Naive B cell (primary cell): ENCODE results near the gene ADIRF. TPM values are rescaled to one million over a fixed set of nuclear protein-coding genes. Genes with fewer than 3 reads are reported as not detected.

ENCODE experiments used
- ATAC-seq, 2 donors: fragments of 150-1000 bp; cut with Tn5 transposase; 2 replicates each; pipeline ENCODE4 v1.10.0; 2021; ENCODE audit warnings: low read depth in 2 of 2, mild to moderate bottlenecking in 2 of 2, moderate library complexity in 2 of 2
- DNase-seq: peaks from one replicate; pipeline ENCODE4 v3.0.0; 2022
- H3K27ac Mint-ChIP-seq, 6 donors: one replicate each; pipeline ENCODE4 v1.8.0; 2020 to 2022; ENCODE audit warnings: mild to moderate bottlenecking in 6 of 6, mixed read lengths in 6 of 6, moderate library complexity in 5 of 6, inconsistent platforms in 2 of 6
- H3K27me3 Mint-ChIP-seq, 3 donors: one replicate each; pipeline ENCODE4 v1.8.0; 2021 to 2022; ENCODE audit warnings: mixed read lengths in 3 of 3, mild to moderate bottlenecking in 1 of 3
- H3K36me3 Mint-ChIP-seq, 2 donors: one replicate each; pipeline ENCODE4 v1.8.0; 2020 to 2022; ENCODE audit warnings: mixed read lengths in 2 of 2, inconsistent platforms in 1 of 2, mild to moderate bottlenecking in 1 of 2
- H3K4me1 Mint-ChIP-seq, 3 donors: one replicate each; pipeline ENCODE4 v1.8.0; 2020 to 2022; ENCODE audit warnings: mixed read lengths in 3 of 3, inconsistent platforms in 1 of 3, mild to moderate bottlenecking in 1 of 3, moderate library complexity in 1 of 3
- H3K4me3 Mint-ChIP-seq, 8 donors: one replicate each; pipeline ENCODE4 v1.8.0; 2020 to 2022; ENCODE audit warnings: mild to moderate bottlenecking in 8 of 8, mixed read lengths in 8 of 8, moderate library complexity in 8 of 8, inconsistent platforms in 2 of 8
- H3K9me3 Mint-ChIP-seq, 7 donors: one replicate each; pipeline ENCODE4 v1.8.0; 2020 to 2022; ENCODE audit warnings: mixed read lengths in 7 of 7, mild to moderate bottlenecking in 5 of 7, inconsistent platforms in 2 of 7, moderate library complexity in 1 of 7
- polyA plus RNA-seq, 6 donors: library from polyadenylated mRNA; unstranded; fragments of 300-500 nt; fragmentation: Illumina TruSeq; gene quantifications; one replicate each; pipeline ENCODE4 v1.2.3, GENCODE V29; 2021; ENCODE audit warnings: low read depth in 6 of 6

ADIRF gene
- polyA plus RNA-seq, 6 donors from 2014 or later: not detected

DNA sequence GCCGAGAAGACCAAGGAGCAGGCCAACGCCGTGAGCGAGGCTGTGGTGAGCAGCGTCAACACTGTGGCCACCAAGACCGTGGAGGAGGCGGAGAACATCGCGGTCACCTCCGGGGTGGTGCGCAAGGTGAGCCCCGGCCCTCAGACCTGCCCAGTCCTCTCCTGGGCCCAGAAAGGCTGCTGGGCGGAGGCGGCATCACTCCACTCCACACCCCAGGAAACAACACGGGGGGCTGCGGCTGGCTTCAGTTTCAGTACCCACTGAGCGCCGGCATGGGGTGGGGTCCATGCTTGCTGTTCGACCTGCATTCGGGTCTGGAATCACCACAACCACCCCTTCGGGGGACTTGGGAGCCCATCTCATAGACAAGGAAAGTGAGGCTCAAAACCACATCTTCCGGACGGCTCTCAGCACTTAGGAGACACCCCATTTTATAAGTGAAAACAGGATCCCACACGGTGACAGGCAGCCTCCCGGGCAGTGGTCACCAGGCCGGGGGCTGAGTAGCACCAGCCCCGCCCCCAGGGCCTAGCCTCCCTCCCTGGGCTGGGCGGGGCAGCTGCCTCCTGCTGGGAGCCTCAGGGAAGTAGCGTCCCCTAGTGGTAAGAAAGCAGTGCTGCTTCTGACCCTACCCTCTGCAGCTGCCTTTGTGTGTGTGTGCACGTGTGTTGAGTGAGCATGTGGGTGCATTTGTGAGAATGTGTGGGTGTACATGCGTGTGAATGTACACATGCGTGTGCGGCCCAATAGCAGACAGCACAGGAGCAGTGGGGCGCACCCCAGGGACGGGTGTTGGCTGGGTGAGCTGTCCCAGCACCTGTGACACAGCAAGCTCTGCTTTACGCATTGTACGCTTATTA lies 8.0 kb upstream of the ADIRF start:
- H3K9me3 Mint-ChIP-seq: no peaks in the 10 kb centered on the region
- H3K4me3 Mint-ChIP-seq: no peak overlapping the region
- H3K36me3 Mint-ChIP-seq: no peaks in the 10 kb centered on the region
- DNase-seq: no peak
- peaks cover under 1 to 8% (median 6%) of the 10 kb centered on the region in 3 donors for H3K27me3 Mint-ChIP-seq
- H3K27ac Mint-ChIP-seq: no peak overlapping the region
- peak in 1 of 2 donors; percentile 48 for ATAC-seq
- H3K4me1 Mint-ChIP-seq: no peaks in the 10 kb centered on the region

DNA sequence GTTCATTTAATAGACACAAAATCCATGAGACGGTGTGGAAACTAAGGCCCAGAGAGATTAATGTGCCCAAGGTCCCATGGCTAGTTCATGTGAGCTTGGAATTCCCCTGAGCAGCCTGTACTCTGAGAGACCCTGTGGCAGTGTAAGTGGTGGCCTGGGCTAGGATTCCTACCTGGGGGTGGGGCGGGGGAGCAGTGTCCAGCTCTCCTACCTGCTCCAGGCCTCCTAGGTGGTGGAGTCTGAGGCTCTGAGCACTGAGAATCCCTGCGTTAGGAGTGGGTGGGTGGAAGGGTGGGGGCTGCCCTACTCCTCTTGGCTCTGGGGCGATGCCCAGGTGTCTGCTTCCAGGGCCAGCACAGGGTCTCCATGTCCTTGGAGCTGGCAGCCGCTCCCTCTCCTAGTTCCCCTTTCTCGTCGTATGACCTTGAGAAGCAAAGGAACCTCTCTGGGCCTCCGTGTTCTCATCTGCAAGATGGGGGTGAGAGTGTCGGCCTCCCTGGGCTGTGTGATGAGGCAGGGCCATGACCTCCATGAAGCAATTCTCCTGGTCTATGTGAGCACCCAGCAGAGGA lies 7.3 kb upstream of the ADIRF start:
- Mint-ChIP-seq H3K4me1 (peaks cover 0 to 6% (median 6%) of the 10 kb centered on the region in 3 donors), H3K36me3 (no peaks in the 10 kb centered on the region), H3K4me3 (no peak overlapping the region), H3K27ac (no peak overlapping the region), H3K27me3 (peaks cover 5 to 8% (median 6%) of the 10 kb centered on the region in 3 donors), H3K9me3 (no peaks in the 10 kb centered on the region)
- ATAC-seq (no peak), DNase-seq (no peak)

DNA sequence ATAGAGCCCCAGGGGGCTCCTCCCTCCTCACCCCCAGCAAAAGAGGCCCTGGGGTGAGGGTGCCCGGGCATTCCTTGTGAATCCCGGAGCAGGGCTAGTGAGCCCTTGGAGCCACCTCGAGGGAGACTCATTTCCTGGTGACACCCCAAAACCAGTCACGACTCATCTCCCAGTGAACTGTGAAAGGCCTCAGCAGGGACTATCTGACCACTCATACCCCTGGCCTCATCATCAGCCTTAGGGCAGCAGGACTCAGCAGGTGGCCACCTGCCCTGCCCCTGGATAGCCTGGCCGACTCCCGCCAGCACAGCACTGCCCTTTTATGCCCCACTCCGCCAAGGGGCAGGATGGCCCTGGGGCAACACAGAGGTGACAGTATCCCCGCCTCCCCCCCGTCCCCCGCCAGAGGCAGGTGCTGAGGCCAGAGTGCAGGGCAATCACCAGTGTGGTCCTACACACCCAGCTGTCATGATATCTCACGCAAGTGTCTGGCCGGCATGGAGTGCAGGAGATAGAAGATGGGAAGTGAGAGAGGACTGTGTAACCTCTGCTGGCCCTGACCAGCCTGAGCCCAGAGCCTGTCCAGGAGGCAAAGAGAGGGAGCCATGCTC lies 6.7 kb upstream of the ADIRF start:
- no peak for DNase-seq
- Mint-ChIP-seq H3K4me1 (peaks cover 5 to 13% (median 12%) of the 10 kb centered on the region in 3 donors), H3K4me3 (no peak overlapping the region), H3K27me3 (peaks cover 5 to 10% (median 10%) of the 10 kb centered on the region in 3 donors), H3K36me3 (no peaks in the 10 kb centered on the region), H3K9me3 (no peaks in the 10 kb centered on the region), H3K27ac (no peak overlapping the region)
- no peak for ATAC-seq

DNA sequence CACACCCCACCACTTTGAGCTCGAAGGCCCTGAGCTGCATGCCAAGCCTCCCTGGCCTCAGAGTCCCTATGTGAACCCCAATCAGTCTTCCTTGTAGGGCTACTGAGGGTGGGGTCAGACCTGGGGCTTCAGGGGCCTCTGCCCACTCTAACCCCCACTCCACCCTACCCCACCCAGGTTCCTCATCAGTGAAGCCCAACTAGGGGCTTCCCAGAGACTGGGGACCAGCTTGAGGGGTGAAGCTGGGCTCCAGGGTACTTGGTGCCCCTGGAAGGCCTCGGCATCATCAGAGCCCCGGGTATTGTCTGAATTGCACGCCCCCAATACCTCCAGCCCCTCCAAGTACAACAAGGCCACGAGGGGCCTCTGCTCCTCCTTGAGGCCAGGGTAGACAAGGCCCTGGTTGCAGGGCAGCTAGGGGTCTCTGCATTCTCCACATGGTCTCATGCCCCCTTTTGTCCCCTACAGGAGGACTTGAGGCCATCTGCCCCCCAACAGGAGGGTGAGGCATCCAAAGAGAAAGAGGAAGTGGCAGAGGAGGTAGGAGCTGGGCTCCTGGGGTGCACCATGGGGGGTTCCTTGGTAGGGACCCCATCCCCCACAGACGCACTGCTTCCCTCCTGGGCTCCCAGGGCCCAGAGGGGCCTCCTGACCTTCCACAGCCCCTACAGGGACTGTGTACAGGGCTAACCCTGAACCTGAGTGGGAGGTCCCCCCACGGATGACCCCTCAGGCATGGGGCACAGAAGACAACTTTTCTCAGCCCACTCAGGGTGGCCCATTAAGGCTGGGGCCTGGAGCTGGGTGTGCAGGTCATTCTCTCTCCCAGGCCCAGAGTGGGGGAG lies 5.9 kb upstream of the ADIRF start:
- Mint-ChIP-seq H3K9me3 (no peaks in the 10 kb centered on the region), H3K4me3 (no peak overlapping the region), H3K4me1 (peaks cover 6 to 17% (median 14%) of the 10 kb centered on the region in 3 donors), H3K27ac (no peak overlapping the region), H3K27me3 (peaks cover 5 to 11% (median 8%) of the 10 kb centered on the region in 3 donors), H3K36me3 (no peaks in the 10 kb centered on the region)
- ATAC-seq (no peak), DNase-seq (no peak)

DNA sequence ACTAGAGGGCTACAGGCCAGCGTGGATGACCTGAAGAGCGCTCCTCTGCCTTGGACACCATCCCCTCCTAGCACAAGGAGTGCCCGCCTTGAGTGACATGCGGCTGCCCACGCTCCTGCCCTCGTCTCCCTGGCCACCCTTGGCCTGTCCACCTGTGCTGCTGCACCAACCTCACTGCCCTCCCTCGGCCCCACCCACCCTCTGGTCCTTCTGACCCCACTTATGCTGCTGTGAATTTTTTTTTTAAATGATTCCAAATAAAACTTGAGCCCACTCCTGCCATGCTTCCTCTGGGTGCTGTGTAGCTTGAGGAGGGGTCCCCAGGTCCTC lies 5.3 kb upstream of the ADIRF start:
- Mint-ChIP-seq H3K27ac (no peak overlapping the region), H3K4me3 (no peak overlapping the region), H3K4me1 (peaks cover 6 to 17% (median 14%) of the 10 kb centered on the region in 3 donors), H3K9me3 (no peaks in the 10 kb centered on the region), H3K27me3 (peaks cover 5 to 17% (median 10%) of the 10 kb centered on the region in 3 donors), H3K36me3 (no peaks in the 10 kb centered on the region)
- DNase-seq (no peak), ATAC-seq (no peak)

DNA sequence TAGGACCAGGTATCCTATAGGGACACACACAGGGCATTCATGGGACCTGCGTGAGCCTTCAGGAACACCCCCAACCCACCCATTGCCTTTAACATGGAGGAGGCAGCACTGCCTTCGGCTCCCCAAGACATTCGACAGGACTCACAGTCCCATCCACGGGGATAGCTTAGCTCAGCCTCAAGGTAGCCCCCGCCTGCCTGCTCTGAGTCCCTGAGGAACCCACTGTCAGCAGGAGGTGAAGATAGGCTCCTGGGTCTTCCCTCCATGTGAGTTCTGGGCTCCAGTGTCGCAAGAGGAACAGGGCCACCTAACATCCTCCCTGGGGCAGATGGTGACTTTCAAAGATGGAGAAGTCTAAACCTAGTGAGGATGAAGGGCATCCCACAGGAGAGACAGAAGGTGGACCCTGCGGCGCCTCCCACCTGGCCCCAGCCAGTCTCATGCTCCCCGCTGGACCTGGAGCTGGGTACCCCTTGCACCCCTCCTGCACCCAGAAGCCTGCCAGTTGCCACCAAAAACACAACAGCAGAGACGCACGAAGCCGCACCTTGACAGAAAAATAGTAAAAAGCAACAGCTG lies 4.9 kb upstream of the ADIRF start:
- DNase-seq (no peak), ATAC-seq (no peak)
- Mint-ChIP-seq H3K27me3 (peaks cover 5 to 18% (median 10%) of the 10 kb centered on the region in 3 donors), H3K36me3 (no peaks in the 10 kb centered on the region), H3K27ac (no peak overlapping the region), H3K4me1 (peaks cover 6 to 17% (median 14%) of the 10 kb centered on the region in 3 donors), H3K4me3 (no peak overlapping the region), H3K9me3 (no peaks in the 10 kb centered on the region)

DNA sequence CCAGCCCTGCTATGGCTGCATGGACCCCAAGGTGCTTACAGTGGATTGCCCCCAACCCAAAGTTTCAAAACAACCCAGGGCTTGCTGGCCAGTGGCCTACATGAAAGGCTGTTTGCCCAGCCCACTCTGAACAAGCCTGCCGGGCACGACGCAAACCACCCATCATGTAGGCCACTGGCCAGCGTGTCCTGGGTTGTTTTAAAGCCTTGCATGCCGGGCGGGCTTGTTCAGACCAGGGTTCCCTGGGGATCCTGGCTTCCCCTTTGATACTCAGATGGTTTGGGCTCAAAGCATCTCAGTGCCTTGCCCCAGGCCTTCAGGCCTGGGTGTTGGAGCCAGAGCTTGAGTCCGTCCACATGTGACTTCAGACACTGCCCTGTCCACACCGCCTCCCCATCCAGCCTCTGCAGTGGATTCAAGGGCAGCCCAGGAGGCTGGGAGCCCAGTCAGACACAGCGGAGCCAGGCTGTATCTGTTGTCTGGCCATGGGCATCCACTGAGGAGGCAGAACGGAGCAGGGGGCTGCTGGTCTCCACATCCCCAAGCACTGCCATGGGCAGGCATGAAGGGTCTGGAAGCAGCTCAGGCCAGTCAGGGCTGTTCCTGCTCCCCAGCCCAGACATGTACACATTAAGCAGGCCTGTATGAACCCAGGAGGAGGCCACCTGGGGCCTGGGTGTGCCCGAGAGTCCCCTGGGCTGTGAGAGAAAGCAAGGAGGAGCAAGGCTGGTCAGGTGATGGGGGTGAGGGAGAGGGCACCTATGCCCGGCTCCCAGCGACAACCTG lies 4.0 kb upstream of the ADIRF start:
- DNase-seq (no peak), ATAC-seq (no peak)
- no peaks in the 10 kb centered on the region for H3K9me3 Mint-ChIP-seq
- H3K27ac Mint-ChIP-seq: no peak overlapping the region
- H3K27me3 Mint-ChIP-seq: peaks cover 5 to 18% (median 14%) of the 10 kb centered on the region in 3 donors
- H3K36me3 Mint-ChIP-seq: no peaks in the 10 kb centered on the region
- no peak overlapping the region for H3K4me3 Mint-ChIP-seq
- peaks cover 6 to 22% (median 14%) of the 10 kb centered on the region in 3 donors for H3K4me1 Mint-ChIP-seq

DNA sequence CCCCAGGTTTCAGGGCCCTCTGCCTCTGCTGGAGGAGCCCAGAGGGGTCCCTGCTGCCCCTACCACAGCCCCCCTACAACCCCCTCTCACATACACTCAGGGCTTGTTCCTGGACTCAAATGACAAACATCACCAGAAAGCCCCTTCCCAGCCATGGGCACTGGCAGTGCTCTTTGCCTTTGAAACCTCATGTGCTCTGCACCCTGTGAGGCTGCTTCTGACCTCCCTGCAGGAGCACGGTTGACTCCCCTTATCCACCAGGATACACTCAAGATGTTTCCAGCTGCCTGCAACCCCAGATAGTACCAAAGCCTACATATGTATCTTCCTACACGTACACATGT lies 3.5 kb upstream of the ADIRF start:
- H3K4me1 Mint-ChIP-seq: peaks cover 6 to 23% (median 14%) of the 10 kb centered on the region in 3 donors
- H3K27ac Mint-ChIP-seq: no peak overlapping the region
- no peaks in the 10 kb centered on the region for H3K36me3 Mint-ChIP-seq
- DNase-seq (no peak), ATAC-seq (no peak)
- peaks cover 5 to 19% (median 18%) of the 10 kb centered on the region in 3 donors for H3K27me3 Mint-ChIP-seq
- H3K4me3 Mint-ChIP-seq: no peak overlapping the region
- H3K9me3 Mint-ChIP-seq: no peaks in the 10 kb centered on the region

DNA sequence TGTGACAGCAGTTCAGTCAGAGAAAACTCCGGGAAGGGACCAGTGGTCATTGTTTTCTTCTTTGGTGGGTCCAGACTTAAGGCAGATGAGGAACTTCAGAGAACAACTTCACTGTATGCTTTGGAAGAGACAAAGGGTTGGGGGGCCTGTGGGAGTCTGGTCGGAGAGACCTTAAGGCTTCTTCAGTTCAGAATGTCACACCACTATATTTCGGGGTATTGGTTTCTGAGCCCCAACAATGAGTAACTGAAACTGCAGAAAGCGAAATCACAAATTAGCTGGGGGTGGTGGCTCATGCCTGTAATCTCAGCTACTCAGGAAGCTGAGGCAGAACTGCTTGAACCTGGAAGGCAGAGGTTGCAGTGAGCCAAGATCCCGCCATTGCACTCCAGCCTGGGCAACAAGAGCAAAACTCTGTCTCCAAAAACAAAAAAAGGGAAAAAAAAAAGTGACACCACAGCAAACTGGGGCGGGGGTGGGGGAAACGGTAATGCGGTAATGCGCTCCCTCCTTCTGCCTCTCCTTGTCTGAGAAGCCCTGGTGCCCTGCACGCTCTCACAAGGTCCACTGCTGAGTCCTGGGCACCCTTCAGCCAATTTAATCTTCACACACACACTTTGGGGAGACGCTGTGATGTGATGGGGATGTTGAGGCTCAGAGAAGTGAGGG lies 2.2 kb upstream of the ADIRF start:
- ATAC-seq: no peak
- DNase-seq: no peak

DNA sequence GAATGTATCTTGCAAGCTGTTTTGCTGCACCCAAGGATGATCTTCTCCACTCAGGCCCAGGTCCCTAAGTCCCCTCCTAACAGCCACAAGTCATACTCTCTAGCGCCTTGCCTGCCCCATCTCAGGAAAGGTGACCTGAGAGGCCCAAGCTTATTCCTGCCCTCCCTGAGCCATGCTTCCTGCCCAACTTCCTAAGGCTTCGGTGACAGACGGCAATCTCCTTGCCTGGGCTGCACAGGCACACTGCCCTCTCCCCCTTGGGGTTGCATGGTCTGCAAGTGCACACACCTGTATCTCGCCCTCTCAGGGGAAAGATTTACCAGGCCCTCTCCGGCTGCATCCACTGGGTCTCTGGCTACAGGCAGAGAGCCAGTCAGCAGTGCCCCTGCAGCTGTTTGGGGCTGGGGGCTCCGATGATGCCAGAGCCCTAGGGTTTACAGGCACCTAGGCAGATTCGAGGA lies 771 bp upstream of the ADIRF start:
- peaks cover 0 to under 1% (median 0%) of the 10 kb centered on the region in 7 donors for H3K9me3 Mint-ChIP-seq
- peaks cover 7 to 24% (median 15%) of the 10 kb centered on the region in 3 donors for H3K27me3 Mint-ChIP-seq
- H3K4me3 Mint-ChIP-seq: peak overlapping the region in 1 of 8 donors; percentile 42
- DNase-seq (no peak), ATAC-seq (no peak)
- peak overlapping the region in 1 of 6 donors; percentile 86 for H3K27ac Mint-ChIP-seq
- peaks cover 13 to 39% (median 25%) of the 10 kb centered on the region in 3 donors for H3K4me1 Mint-ChIP-seq
- no peaks in the 10 kb centered on the region for H3K36me3 Mint-ChIP-seq

More for the DNA sequence above, 2.2 kb upstream of the ADIRF start:
- Mint-ChIP-seq H3K27me3 (peaks cover 5 to 24% (median 15%) of the 10 kb centered on the region in 3 donors), H3K9me3 (no peaks in the 10 kb centered on the region), H3K4me3 (peak overlapping the region in 7 of 8 donors; percentile 18 to 84 (median 55)), H3K27ac (peak overlapping the region in 3 of 6 donors; percentile 73 to 84 (median 78)), H3K4me1 (peaks cover 12 to 29% (median 18%) of the 10 kb centered on the region in 3 donors), H3K36me3 (no peaks in the 10 kb centered on the region)

DNA sequence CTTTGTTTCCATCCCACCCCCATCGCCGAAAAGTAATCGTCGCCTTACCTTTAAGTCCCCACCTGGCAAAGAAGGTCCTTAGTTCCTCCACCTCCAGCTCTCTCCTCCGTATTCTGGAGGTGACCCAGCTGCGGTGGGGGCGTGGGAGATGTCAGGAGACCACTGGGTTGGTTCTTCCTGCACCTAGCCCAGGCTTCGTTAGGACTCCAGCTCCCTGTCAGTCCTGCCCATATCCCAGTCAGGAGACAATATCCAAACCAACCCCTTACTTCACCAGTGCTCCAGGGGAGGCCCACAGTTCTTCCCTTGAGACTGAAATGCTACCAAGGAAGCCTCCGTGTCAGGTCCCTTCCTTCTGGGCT lies 693 bp downstream of the ADIRF start:
- DNase-seq: no peak
- no peak overlapping the region for H3K27ac Mint-ChIP-seq
- ATAC-seq: no peak
- peaks cover 12 to 24% (median 15%) of the 10 kb centered on the region in 3 donors for H3K27me3 Mint-ChIP-seq
- H3K9me3 Mint-ChIP-seq: peaks cover 0 to 4% (median 0%) of the 10 kb centered on the region in 7 donors
- no peaks in the 10 kb centered on the region for H3K36me3 Mint-ChIP-seq
- H3K4me3 Mint-ChIP-seq: peak overlapping the region in 6 of 8 donors; percentile 8 to 88 (median 53)
- peaks cover 21 to 43% (median 30%) of the 10 kb centered on the region in 3 donors for H3K4me1 Mint-ChIP-seq
